Muscle layer of colon (tissue), 2 donors: Measurements from ENCODE around the gene PHLDA3.
"Not testable (repeated sequence)": the region's sequence is repeated elsewhere in the genome, so short reads cannot be mapped to it uniquely, and the experiment has no call there.

ENCODE experiments used
- H3K27ac ChIP-seq: one replicate; pipeline ENCODE4 v1.7.0; 2013; ENCODE audit warnings: low read depth, mild to moderate bottlenecking, low read length, moderate library complexity
- H3K27me3 ChIP-seq, 2 donors: one replicate each; pipeline ENCODE4 v1.7.0; 2013; ENCODE audit warnings: low read length in 2 of 2, mild to moderate bottlenecking in 2 of 2; ENCODE audit not compliant: insufficient read depth in 2 of 2, control insufficient read depth in 1 of 2
- H3K36me3 ChIP-seq: one replicate; pipeline ENCODE4 v1.7.0; 2013; ENCODE audit warnings: mild to moderate bottlenecking, low read length; ENCODE audit not compliant: insufficient read depth
- H3K4me1 ChIP-seq: one replicate; pipeline ENCODE4 v1.7.0; 2013; ENCODE audit warnings: mild to moderate bottlenecking, low read length; ENCODE audit not compliant: insufficient read depth
- H3K4me3 ChIP-seq, 2 donors: one replicate each; pipeline ENCODE4 v1.7.0; 2013; ENCODE audit warnings: low read length in 2 of 2, low read depth in 1 of 2, mild to moderate bottlenecking in 1 of 2, moderate library complexity in 1 of 2
- H3K9ac ChIP-seq: one replicate; pipeline ENCODE4 v1.7.0; 2013; ENCODE audit warnings: low read length
- H3K9me3 ChIP-seq: one replicate; pipeline ENCODE4 v1.7.0; 2013; ENCODE audit warnings: mild to moderate bottlenecking, low read length
- donor health status: abdominal sarcoma.
- donor health status: Adenocarcinoma of cecum.

The PHLDA3 gene

GRCh38 chr1:201493757-201494617 is 25.0 kb upstream of the PHLDA3 start:
- Histone ChIP-seq H3K9me3 (no peaks in the 10 kb centered on the region), H3K36me3 (peaks cover 89% of the 10 kb centered on the region), H3K4me1 (peaks cover 95% of the 10 kb centered on the region)

GRCh38 chr1:201493026-201493656 is 24.2 kb upstream of the PHLDA3 start:
- H3K9me3 ChIP-seq, H3K27me3 ChIP-seq, H3K4me3 ChIP-seq, H3K9ac ChIP-seq: not testable (repeated sequence)
- Histone ChIP-seq H3K27ac (peak overlapping the region; percentile 97), H3K36me3 (peaks cover 89% of the 10 kb centered on the region), H3K4me1 (peaks cover 95% of the 10 kb centered on the region)

More at GRCh38 chr1:201493757-201494617, 25.0 kb upstream of the PHLDA3 start:
- peak overlapping the region; percentile 97 for H3K27ac ChIP-seq
- no peaks in the 10 kb centered on the region for H3K27me3 ChIP-seq
- peak overlapping the region in 1 of 2 donors; percentile 36 for H3K4me3 ChIP-seq
- H3K9ac ChIP-seq: peak overlapping the region; percentile 18

GRCh38 chr1:201491896-201492511 is 23.0 kb upstream of the PHLDA3 start:
- Histone ChIP-seq H3K9ac (peak overlapping the region; percentile 1), H3K9me3 (no peaks in the 10 kb centered on the region), H3K27ac (peak overlapping the region; percentile 97), H3K4me3 (peak overlapping the region in 1 of 2 donors; percentile 20), H3K4me1 (peaks cover 96% of the 10 kb centered on the region), H3K27me3 (no peaks in the 10 kb centered on the region), H3K36me3 (peaks cover 92% of the 10 kb centered on the region)

- H3K27ac ChIP-seq: peak overlapping the region; percentile 79
- peak overlapping the region in 1 of 2 donors; percentile 29 for H3K4me3 ChIP-seq
- H3K27me3 ChIP-seq: no peaks in the 10 kb centered on the region
- H3K36me3 ChIP-seq: peaks cover 92% of the 10 kb centered on the region
- no peaks in the 10 kb centered on the region for H3K9me3 ChIP-seq
- H3K9ac ChIP-seq: no peak overlapping the region
- H3K4me1 ChIP-seq: peaks cover 96% of the 10 kb centered on the region
Observed at GRCh38 chr1:201490708-201491131, 21.7 kb upstream of the PHLDA3 start.

GRCh38 chr1:201489643-201490261 is 20.8 kb upstream of the PHLDA3 start:
- Histone ChIP-seq H3K27me3 (no peaks in the 10 kb centered on the region), H3K36me3 (peaks cover 92% of the 10 kb centered on the region), H3K4me1 (peaks cover 96% of the 10 kb centered on the region), H3K9me3 (no peaks in the 10 kb centered on the region), H3K27ac (peak overlapping the region; percentile 79), H3K4me3 (peak overlapping the region in 1 of 2 donors; percentile 29), H3K9ac (no peak overlapping the region)

- H3K36me3 ChIP-seq: peaks cover 92% of the 10 kb centered on the region
- H3K4me3 ChIP-seq: peak overlapping the region in 1 of 2 donors; percentile 16
- peak overlapping the region; percentile 79 for H3K27ac ChIP-seq
- H3K27me3 ChIP-seq: no peaks in the 10 kb centered on the region
- no peaks in the 10 kb centered on the region for H3K9me3 ChIP-seq
- H3K9ac ChIP-seq: no peak overlapping the region
- H3K4me1 ChIP-seq: peaks cover 89% of the 10 kb centered on the region
Observed at GRCh38 chr1:201488830-201489589, 20.0 kb upstream of the PHLDA3 start.

- Histone ChIP-seq H3K9me3 (no peaks in the 10 kb centered on the region), H3K27ac (peak overlapping the region; percentile 79), H3K27me3 (no peaks in the 10 kb centered on the region), H3K36me3 (peaks cover 88% of the 10 kb centered on the region), H3K4me1 (peaks cover 79% of the 10 kb centered on the region), H3K4me3 (no peak overlapping the region), H3K9ac (no peak overlapping the region)
Observed at GRCh38 chr1:201487742-201488141, 18.8 kb upstream of the PHLDA3 start.

- Histone ChIP-seq H3K27me3 (no peaks in the 10 kb centered on the region), H3K9me3 (no peaks in the 10 kb centered on the region), H3K9ac (no peak overlapping the region), H3K4me3 (no peak overlapping the region), H3K27ac (peak overlapping the region; percentile 54), H3K4me1 (peaks cover 77% of the 10 kb centered on the region), H3K36me3 (peaks cover 78% of the 10 kb centered on the region)
Observed at GRCh38 chr1:201486187-201486586, 17.2 kb upstream of the PHLDA3 start.

- Histone ChIP-seq H3K27me3 (no peaks in the 10 kb centered on the region), H3K4me3 (no peak overlapping the region), H3K36me3 (peaks cover 71% of the 10 kb centered on the region), H3K4me1 (peaks cover 73% of the 10 kb centered on the region), H3K9ac (no peak overlapping the region), H3K27ac (peak overlapping the region; percentile 54), H3K9me3 (no peaks in the 10 kb centered on the region)
Observed at GRCh38 chr1:201485184-201485774, 16.3 kb upstream of the PHLDA3 start.

- peak overlapping the region; percentile 41 for H3K27ac ChIP-seq
Observed at GRCh38 chr1:201483373-201483949, 14.5 kb upstream of the PHLDA3 start.

More at GRCh38 chr1:201483373-201483949, 14.5 kb upstream of the PHLDA3 start:
- Histone ChIP-seq H3K4me3 (no peak overlapping the region), H3K9ac (no peak overlapping the region), H3K27me3 (no peaks in the 10 kb centered on the region), H3K9me3 (no peaks in the 10 kb centered on the region), H3K4me1 (peaks cover 55% of the 10 kb centered on the region), H3K36me3 (peaks cover 53% of the 10 kb centered on the region)
